ENCODE measurements around the gene CIT. TPM values are rescaled to one million over a fixed set of nuclear protein-coding genes. Genes with fewer than 3 reads are reported as not detected.

Gene CIT
- total and polyA plus RNA-seq, 9 of the 15 experiments (the other 6 are each of a cell fraction or from before 2014, with no cell fraction given): 1.1 to 46.7 (median 21.3) TPM

- no TSS peak for BruUV-seq (replicated peaks)
- in situ Hi-C loops (cut with MboI): no loop called here
- Histone ChIP-seq H3K9ac (ENCODE audit: insufficient read depth in 1 of 2, low read depth in 2 of 2, low read length in 2 of 2) (peak overlapping the region; percentile 42 to 53; a peak in 3 of 4 replicates), H3K79me2 (ENCODE audit: control insufficient read depth, insufficient read depth, low read length) (peaks cover 13% of the 10 kb centered on the region), H4K20me1 (replicated peaks; ENCODE audit: control insufficient read depth, insufficient read depth, low read length) (no peaks in the 10 kb centered on the region), H3K27me3 (ENCODE audit: control insufficient read depth in 2 of 2, insufficient read depth in 2 of 2, low read length in 2 of 2) (no peaks in the 10 kb centered on the region), H3K9me1 (ENCODE audit: control insufficient read depth, insufficient read depth, low read length) (no peaks in the 10 kb centered on the region), H2AFZ (ENCODE audit: low read depth, low read length) (peak overlapping the region; percentile 95), H3K9me3 (replicated peaks; ENCODE audit: control insufficient read depth, insufficient read depth, low read depth, low read length) (no peaks in the 10 kb centered on the region), H3K27ac (ENCODE audit: extremely low read depth, low read depth, low read length) (peak overlapping the region; percentile 55; the same call in 2 of the 3 replicates), H3K4me1 (replicated peaks in 1 of 2; ENCODE audit: control insufficient read depth in 2 of 2, insufficient read depth in 2 of 2, low read length in 2 of 2) (peaks cover 7 to 9% of the 10 kb centered on the region in 2 experiments; a peak in 4 of 5 replicates), H3K4me2 (ENCODE audit: insufficient read depth, low read length) (peak overlapping the region; percentile 88), H3K4me3 (peak overlapping the region; percentile 73), H3K36me3 (ENCODE audit: control insufficient read depth, insufficient read depth, low read length) (peaks cover 25% of the 10 kb centered on the region)
- intact Hi-C loops (cut with micrococcal nuclease): no loop called here
- ChIA-PET CTCF (ENCODE audit: low intra/inter-chr PET ratio) (no interaction called here), POLR2A (interaction anchor here (1.7 kb wide), 1 partner anchor 22 kb away, joined by 3 read pairs; no protein-coding TSS in a partner anchor)
- WGBS (ENCODE audit: insufficient coverage, low coverage, missing lambda C conversion rate): 21% methylated on average over 4 of the region's 4 CpGs
- DNase-seq (ENCODE audit: extremely low read depth in 1 of 4, low spot score in 3 of 4) (no peak), ATAC-seq (no peak), FAIRE-seq (no peak)
- 0 out of 2 replicates have a peak, but pooled peaks have one; percentile 25 for TF ChIP-seq SMAD4 (CRISPR knock-in tag; conservative IDR thresholded peaks at IDR 0.05)
- TF ChIP-seq MED1 (CRISPR knock-in tag; IDR thresholded peaks at IDR 0.05; ENCODE audit: borderline replicate concordance): no peak
- no peak for TF ChIP-seq BRD9 (IDR thresholded peaks at IDR 0.05; ENCODE audit: low read depth, partially characterized antibody)
- TF ChIP-seq IRF9 (tag; IDR thresholded peaks at IDR 0.05): no peak
- TF ChIP-seq CHCHD3 (CRISPR knock-in tag; IDR thresholded peaks at IDR 0.05): no peak
- TF ChIP-seq E2F1 (CRISPR knock-in tag; IDR thresholded peaks at IDR 0.05): 0 out of 2 replicates have a peak, but pooled peaks have one; percentile 38
- TF ChIP-seq KDM1A (IDR thresholded peaks at IDR 0.05): no peak
- TF ChIP-seq CSDE1 (IDR thresholded peaks at IDR 0.05): no peak
- TF ChIP-seq ZNF280B (CRISPR knock-in tag; IDR thresholded peaks at IDR 0.05): no peak
- TF ChIP-seq REST (IDR thresholded peaks at IDR 0.05; ENCODE audit: borderline replicate concordance): 0 out of 2 replicates have a peak, but pooled peaks have one; percentile 39
- TF ChIP-seq REST (CRISPR knock-in tag; IDR thresholded peaks at IDR 0.05; ENCODE audit: low read depth): no peak
Observed at GRCh38 chr12:119877639-119877948, 474 bp upstream of the CIT start.

All from K562 (cell line).